Muscle of leg (tissue), 11 donors: ENCODE results near the gene TLE4. TPM values are rescaled to one million over a fixed set of nuclear protein-coding genes. Genes with fewer than 3 reads are reported as not detected.

Experiments
- DNase-seq: peaks from one replicate; pipeline ENCODE4 v3.0.0; 2013
- H3K27ac ChIP-seq: one replicate; pipeline ENCODE4 v1.5.1; 2013; ENCODE audit warnings: mild to moderate bottlenecking, low read length, control low read depth
- H3K27me3 ChIP-seq: one replicate; pipeline ENCODE4 v1.6.1; 2013; ENCODE audit warnings: low read length; ENCODE audit not compliant: control insufficient read depth, insufficient read depth
- H3K36me3 ChIP-seq: one replicate; pipeline ENCODE4 v1.6.1; 2013; ENCODE audit warnings: low read length; ENCODE audit not compliant: control insufficient read depth, insufficient read depth
- H3K4me1 ChIP-seq: one replicate; pipeline ENCODE4 v1.6.1; 2013; ENCODE audit warnings: low read length; ENCODE audit not compliant: control insufficient read depth, insufficient read depth
- H3K4me3 ChIP-seq: one replicate; pipeline ENCODE4 v1.5.1; 2013; ENCODE audit warnings: low read length, control low read depth
- H3K9me3 ChIP-seq: replicated peaks from 2 replicates; pipeline ENCODE4 v1.6.1; 2013; ENCODE audit warnings: low read depth, low read length; ENCODE audit not compliant: control insufficient read depth
- WGBS: methylation state at CpG from one replicate; pipeline ENCODE4 v1.1.5; 2013; ENCODE audit warnings: missing lambda C conversion rate; ENCODE audit not compliant: insufficient coverage; 5-methylcytosine and 5-hydroxymethylcytosine counted together
- polyA plus RNA-seq, 8 donors: library from polyadenylated mRNA; unstranded; fragments of 120-200 nt; gene quantifications; one replicate each; pipeline versions ENCODE4 v1.2.1 to v1.2.3, GENCODE V29; 2013; ENCODE audit warnings: inconsistent platforms in 1 of 8, low replicate concordance in 1 of 8; ENCODE audit not compliant: insufficient read length in 8 of 8, insufficient read depth in 1 of 8
- total RNA-seq: library from RNA; stranded (reverse); fragments of 120-200 nt; gene quantifications from one replicate; pipeline ENCODE4 v1.2.4, GENCODE V29; 2013

TLE4 gene
- total and polyA plus RNA-seq, 9 donors, result 16.5 to 22.0 (median 17.7) TPM

GRCh38 chr9:79769476-79770275 lies 197.9 kb downstream of the TLE4 start:
- Histone ChIP-seq H3K4me1 (peaks cover 3% of the 10 kb centered on the region), H3K27me3 (peaks cover 6% of the 10 kb centered on the region), H3K4me3 (no peak overlapping the region), H3K27ac (no peak overlapping the region), H3K36me3 (no peaks in the 10 kb centered on the region), H3K9me3 (no peaks in the 10 kb centered on the region)
- WGBS, result 90% methylated on average over 2 of the region's 4 CpGs
- no peak for DNase-seq

GRCh38 chr9:79774356-79774755 lies 202.6 kb downstream of the TLE4 start:
- no CpG with 5 or more reads among the region's 1 CpG for WGBS

More at GRCh38 chr9:79774356-79774755, 202.6 kb downstream of the TLE4 start:
- H3K4me1 ChIP-seq, result no peaks in the 10 kb centered on the region
- H3K9me3 ChIP-seq, result no peaks in the 10 kb centered on the region
- H3K27me3 ChIP-seq, result peaks cover 3% of the 10 kb centered on the region
- no peaks in the 10 kb centered on the region for H3K36me3 ChIP-seq
- no peak overlapping the region for H3K27ac ChIP-seq
- no peak overlapping the region for H3K4me3 ChIP-seq
- DNase-seq, result no peak
